Loucy (cell line): ENCODE data around the gene TRAPPC3L.

Experiments used
- H2AFZ ChIP-seq: fragments of 200-600 bp; sonication (generic); 2 replicates; pipeline ENCODE4 v1.6.0; 2016; ENCODE audit warnings: antibody characterized with exemption, mild to moderate bottlenecking, low read length, moderate library complexity
- H3F3A ChIP-seq: fragments of 200-600 bp; 2 replicates; pipeline ENCODE4 v1.6.0; 2016; ENCODE audit warnings: antibody characterized with exemption, low read depth, mild to moderate bottlenecking
- H3K27me3 ChIP-seq: fragments of 200-600 bp; sonication (generic); 2 replicates; pipeline ENCODE4 v1.6.1; 2014; ENCODE audit warnings: low read length, mild to moderate bottlenecking; ENCODE audit not compliant: insufficient read depth, poor library complexity, severe bottlenecking
- H3K36me3 ChIP-seq: fragments of 200-600 bp; sonication (generic); 2 replicates; pipeline ENCODE4 v1.6.1; 2016; ENCODE audit warnings: low read length; ENCODE audit not compliant: insufficient read depth
- H3K4me1 ChIP-seq: fragments of 200-600 bp; sonication (generic); 2 replicates; pipeline ENCODE4 v1.5.1; 2014; ENCODE audit warnings: low read length, mild to moderate bottlenecking; ENCODE audit not compliant: insufficient read depth, poor library complexity, severe bottlenecking
- H3K4me2 ChIP-seq: fragments of 200-600 bp; sonication (generic); 2 replicates; pipeline ENCODE4 v1.6.0; 2014; ENCODE audit warnings: antibody characterized with exemption, low read length, low read depth, mild to moderate bottlenecking; ENCODE audit not compliant: poor library complexity, severe bottlenecking
- H3K4me3 ChIP-seq: fragments of 200-600 bp; sonication (generic); 2 replicates; pipeline ENCODE4 v1.5.1; 2014; ENCODE audit warnings: low read length, mild to moderate bottlenecking, mixed read lengths; ENCODE audit not compliant: poor library complexity, severe bottlenecking
- H3K79me2 ChIP-seq: fragments of 200-600 bp; sonication (generic); 2 replicates; pipeline ENCODE4 v1.6.1; 2014; ENCODE audit warnings: low read length; ENCODE audit not compliant: insufficient read depth
- H3K9ac ChIP-seq: fragments of 200-600 bp; sonication (generic); 2 replicates; pipeline ENCODE4 v1.6.0; 2014; ENCODE audit warnings: mild to moderate bottlenecking, low read depth, low read length, moderate library complexity; ENCODE audit not compliant: poor library complexity, severe bottlenecking
- H3K9me2 ChIP-seq: fragments of 200-600 bp; sonication (generic); replicated peaks from 2 replicates; pipeline ENCODE4 v1.6.1; 2016; ENCODE audit warnings: low read depth, low read length, mixed read lengths
- H3K9me3 ChIP-seq: fragments of 200-600 bp; sonication (generic); 2 replicates; pipeline ENCODE4 v1.6.1; 2014; ENCODE audit warnings: mild to moderate bottlenecking, antibody characterized with exemption, low read length, low read depth; ENCODE audit not compliant: insufficient read depth
- H4K20me1 ChIP-seq: fragments of 200-600 bp; sonication (generic); 2 replicates; pipeline ENCODE4 v1.6.0; 2014; ENCODE audit warnings: antibody characterized with exemption, low read length, mild to moderate bottlenecking; ENCODE audit not compliant: insufficient read depth, poor library complexity, severe bottlenecking
- EZH2phosphoT487 ChIP-seq: fragments of 200-600 bp; IDR thresholded peaks from 2 replicates; pipeline ENCODE4 v1.6.1; 2018; ENCODE audit warnings: antibody characterized with exemption, mild to moderate bottlenecking, moderate library complexity, borderline replicate concordance
- TF ChIP-seq, protein P1 (sequence below): fragments of 200-600 bp; sonication (generic); conservative IDR thresholded peaks from 2 replicates; pipeline ENCODE4 v1.5.1; 2014; ENCODE audit warnings: mild to moderate bottlenecking, antibody characterized with exemption, low read length

Gene TRAPPC3L

DNA sequence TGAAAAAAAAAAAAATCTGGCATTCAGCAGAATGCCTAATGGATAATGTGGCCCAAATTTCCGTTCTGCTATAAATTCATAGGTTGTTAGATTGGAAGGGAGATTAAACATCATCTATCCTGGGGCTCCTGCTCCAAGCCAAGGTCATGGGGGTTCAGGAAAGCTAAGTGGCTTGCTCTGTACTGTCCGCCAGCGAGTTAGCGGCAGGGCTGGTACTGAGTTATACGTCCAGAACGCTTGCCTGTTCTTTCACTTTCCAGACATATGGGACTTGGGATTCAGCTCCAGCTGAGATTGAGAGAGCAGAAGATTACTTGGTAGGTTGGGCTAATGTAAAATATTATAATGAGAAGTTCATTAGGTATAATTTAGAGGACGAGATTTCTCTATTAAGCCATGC lies 26.7 kb upstream of the TRAPPC3L start:
- Histone ChIP-seq H3F3A (no peaks in the 10 kb centered on the region), H3K9me2 (no peaks in the 10 kb centered on the region), H3K4me2 (peak overlapping the region; percentile 96), H4K20me1 (peaks cover 19% of the 10 kb centered on the region), H3K9me3 (no peaks in the 10 kb centered on the region), H2AFZ (peak overlapping the region; percentile 88; the same call in 1 of the 2 replicates), H3K9ac (peak overlapping the region; percentile 95), H3K4me3 (peak overlapping the region; percentile 87), H3K36me3 (no peaks in the 10 kb centered on the region), H3K4me1 (peaks cover 54% of the 10 kb centered on the region), H3K79me2 (peaks cover 60% of the 10 kb centered on the region), H3K27me3 (no peaks in the 10 kb centered on the region)
- TF ChIP-seq, protein P1, sequence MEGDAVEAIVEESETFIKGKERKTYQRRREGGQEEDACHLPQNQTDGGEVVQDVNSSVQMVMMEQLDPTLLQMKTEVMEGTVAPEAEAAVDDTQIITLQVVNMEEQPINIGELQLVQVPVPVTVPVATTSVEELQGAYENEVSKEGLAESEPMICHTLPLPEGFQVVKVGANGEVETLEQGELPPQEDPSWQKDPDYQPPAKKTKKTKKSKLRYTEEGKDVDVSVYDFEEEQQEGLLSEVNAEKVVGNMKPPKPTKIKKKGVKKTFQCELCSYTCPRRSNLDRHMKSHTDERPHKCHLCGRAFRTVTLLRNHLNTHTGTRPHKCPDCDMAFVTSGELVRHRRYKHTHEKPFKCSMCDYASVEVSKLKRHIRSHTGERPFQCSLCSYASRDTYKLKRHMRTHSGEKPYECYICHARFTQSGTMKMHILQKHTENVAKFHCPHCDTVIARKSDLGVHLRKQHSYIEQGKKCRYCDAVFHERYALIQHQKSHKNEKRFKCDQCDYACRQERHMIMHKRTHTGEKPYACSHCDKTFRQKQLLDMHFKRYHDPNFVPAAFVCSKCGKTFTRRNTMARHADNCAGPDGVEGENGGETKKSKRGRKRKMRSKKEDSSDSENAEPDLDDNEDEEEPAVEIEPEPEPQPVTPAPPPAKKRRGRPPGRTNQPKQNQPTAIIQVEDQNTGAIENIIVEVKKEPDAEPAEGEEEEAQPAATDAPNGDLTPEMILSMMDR = no peak
- no peak for TF ChIP-seq EZH2phosphoT487

DNA sequence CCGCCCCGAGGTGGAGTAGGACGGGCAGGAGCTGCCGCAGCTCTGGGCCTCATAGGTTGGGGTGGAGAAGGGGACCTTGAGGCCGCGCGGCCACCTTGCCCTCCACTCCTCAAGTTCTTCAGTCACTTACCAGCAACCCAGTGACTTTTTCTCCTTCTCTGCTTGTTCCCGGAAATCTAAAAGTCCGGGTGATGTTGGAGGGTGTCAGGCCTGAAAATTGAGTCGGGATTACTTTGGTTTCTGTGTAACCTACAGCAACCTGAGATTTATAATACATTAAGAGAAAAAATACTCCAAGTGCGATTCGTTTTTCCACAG lies 26.2 kb upstream of the TRAPPC3L start:
- Histone ChIP-seq H3K4me2 (peak overlapping the region; percentile 96), H3K27me3 (no peaks in the 10 kb centered on the region), H3F3A (no peaks in the 10 kb centered on the region), H3K4me1 (peaks cover 48% of the 10 kb centered on the region), H3K9ac (peak overlapping the region; percentile 95), H3K4me3 (peak overlapping the region; percentile 87), H2AFZ (peak overlapping the region; percentile 88), H3K9me2 (no peaks in the 10 kb centered on the region), H3K36me3 (no peaks in the 10 kb centered on the region), H4K20me1 (peaks cover 19% of the 10 kb centered on the region), H3K79me2 (peaks cover 56% of the 10 kb centered on the region), H3K9me3 (no peaks in the 10 kb centered on the region)
- TF ChIP-seq, protein P1 = no peak
- no peak for TF ChIP-seq EZH2phosphoT487

DNA sequence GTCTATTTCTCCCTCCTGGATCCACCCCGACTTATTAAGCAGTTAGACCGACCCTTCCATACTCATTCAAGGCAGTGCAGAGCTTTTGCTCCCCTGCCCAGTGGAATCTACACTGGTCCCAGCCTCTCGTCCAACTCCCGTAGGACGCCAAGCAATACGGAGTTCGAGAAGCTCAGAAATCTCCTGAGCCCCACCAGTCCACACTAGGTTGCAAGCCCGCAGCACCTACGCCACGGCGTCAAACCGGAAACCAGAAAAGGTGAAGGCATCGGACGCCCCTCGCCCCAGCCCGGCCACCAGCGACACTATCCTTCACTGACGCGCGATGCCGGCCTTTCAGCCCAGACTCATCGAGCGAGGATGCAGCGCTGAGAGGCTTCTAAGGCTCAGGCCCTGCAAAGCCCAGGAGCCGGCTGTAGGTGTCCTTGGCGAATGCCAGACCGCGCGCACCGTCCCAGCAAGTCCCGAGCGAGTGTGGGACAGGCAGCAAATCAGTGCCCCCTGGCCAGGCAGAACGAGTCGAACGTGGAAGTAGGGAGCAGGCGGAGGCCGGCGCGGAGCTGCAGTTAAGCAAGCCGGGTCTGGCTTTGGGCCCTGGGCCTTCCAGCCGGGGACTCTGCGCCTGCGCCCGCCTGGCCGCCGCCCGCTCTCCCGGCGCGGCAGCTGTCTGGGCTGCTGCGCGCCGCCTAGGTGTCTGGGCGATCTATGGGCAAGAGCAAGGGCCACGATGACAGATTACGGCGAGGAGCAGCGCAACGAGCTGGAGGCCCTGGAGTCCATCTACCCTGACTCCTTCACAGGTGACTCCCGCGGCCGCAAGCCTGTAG lies 25.6 kb upstream of the TRAPPC3L start, which contains the start of gene RWDD1:
Gene RWDD1, plus strand, starts transcription at position 649 of the 827 bp plus-strand sequence. Its CDS starts 79 bp downstream, at position 728.
- Histone ChIP-seq H3K4me1 (peaks cover 43% of the 10 kb centered on the region), H3K9ac (peak within 1 kb of the TSS; percentile 95), H3F3A (no peaks in the 10 kb centered on the region), H3K4me3 (peak within 1 kb of the TSS; percentile 87), H3K36me3 (no peaks in the 10 kb centered on the region), H4K20me1 (peaks cover 19% of the 10 kb centered on the region), H3K9me2 (no peaks in the 10 kb centered on the region), H3K4me2 (peak within 1 kb of the TSS; percentile 96), H3K27me3 (no peaks in the 10 kb centered on the region), H3K9me3 (no peaks in the 10 kb centered on the region), H3K79me2 (peaks cover 54% of the 10 kb centered on the region), H2AFZ (peak within 1 kb of the TSS; percentile 88)
- no peak for TF ChIP-seq EZH2phosphoT487
- TF ChIP-seq, protein P1 = 0 out of 2 replicates have a peak, but pooled peaks have one; percentile 10
